Tibial nerve (tissue), 3 donors: Measurements from ENCODE around the gene BID.

Source experiments
- POLR2A ChIP-seq, 2 donors: fragments of 450-650 bp; IDR thresholded peaks; one replicate each; pipeline ENCODE4 v1.6.1; 2017; ENCODE audit warnings: antibody characterized with exemption in 2 of 2, mild to moderate bottlenecking in 2 of 2, moderate library complexity in 2 of 2
- TF ChIP-seq, protein P1 (sequence below), 5 experiments: fragments of 200-600 bp in 3 of 5; fragments of 450-650 bp in 2 of 5; sonication (generic) in 3 of 5; IDR thresholded peaks; one replicate each; pipeline ENCODE4 v1.5.1; 2016 to 2019; ENCODE audit warnings: antibody characterized with exemption in 5 of 5, mild to moderate bottlenecking in 3 of 5, moderate library complexity in 2 of 5

DNA sequence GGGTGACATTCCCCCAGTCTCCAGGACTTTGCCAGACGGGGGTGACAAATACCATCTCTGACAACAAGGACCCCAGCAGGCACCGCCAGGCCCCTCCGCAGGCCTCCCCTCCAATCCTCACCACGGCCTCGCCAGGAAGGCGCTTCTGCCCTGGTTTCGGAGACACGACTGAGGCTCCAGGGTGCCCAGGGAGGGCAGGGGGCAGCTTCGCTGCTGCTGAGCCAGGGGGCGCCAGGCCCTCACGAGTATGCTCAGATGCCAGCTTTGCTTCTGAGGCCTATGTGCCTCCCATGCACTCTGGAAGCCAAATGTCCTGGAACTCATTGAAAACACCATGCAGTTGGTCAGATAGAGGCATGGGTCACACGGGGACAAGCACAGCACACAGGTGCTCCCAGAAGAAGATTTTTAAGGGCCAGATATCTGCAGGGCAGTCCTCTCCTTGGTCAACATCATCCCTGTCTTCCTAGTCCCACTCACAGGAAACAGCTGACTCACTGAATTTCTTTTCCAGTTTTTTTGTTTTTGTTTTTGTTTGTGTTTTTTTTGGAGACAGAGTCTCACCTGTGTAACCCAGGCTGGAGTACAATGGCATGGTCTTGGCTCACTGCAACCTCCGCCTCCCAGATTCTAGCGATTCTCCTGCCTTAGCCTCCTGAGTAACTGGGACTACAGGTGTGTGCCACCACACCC is 19.9 kb downstream of the BID start:
- TF ChIP-seq POLR2A (IDR thresholded peaks at IDR 0.05), result no peak
- TF ChIP-seq, protein P1, sequence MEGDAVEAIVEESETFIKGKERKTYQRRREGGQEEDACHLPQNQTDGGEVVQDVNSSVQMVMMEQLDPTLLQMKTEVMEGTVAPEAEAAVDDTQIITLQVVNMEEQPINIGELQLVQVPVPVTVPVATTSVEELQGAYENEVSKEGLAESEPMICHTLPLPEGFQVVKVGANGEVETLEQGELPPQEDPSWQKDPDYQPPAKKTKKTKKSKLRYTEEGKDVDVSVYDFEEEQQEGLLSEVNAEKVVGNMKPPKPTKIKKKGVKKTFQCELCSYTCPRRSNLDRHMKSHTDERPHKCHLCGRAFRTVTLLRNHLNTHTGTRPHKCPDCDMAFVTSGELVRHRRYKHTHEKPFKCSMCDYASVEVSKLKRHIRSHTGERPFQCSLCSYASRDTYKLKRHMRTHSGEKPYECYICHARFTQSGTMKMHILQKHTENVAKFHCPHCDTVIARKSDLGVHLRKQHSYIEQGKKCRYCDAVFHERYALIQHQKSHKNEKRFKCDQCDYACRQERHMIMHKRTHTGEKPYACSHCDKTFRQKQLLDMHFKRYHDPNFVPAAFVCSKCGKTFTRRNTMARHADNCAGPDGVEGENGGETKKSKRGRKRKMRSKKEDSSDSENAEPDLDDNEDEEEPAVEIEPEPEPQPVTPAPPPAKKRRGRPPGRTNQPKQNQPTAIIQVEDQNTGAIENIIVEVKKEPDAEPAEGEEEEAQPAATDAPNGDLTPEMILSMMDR (IDR thresholded peaks at IDR 0.05), result no peak
